HG02571 (cell line): ENCODE results near the gene PSMG3.

Source experiments
- ATAC-seq: cut with Tn5 transposase; IDR thresholded peaks from one replicate; pipeline ENCODE4 v1.9.1; 2021; ENCODE audit warnings: mild to moderate bottlenecking, moderate library complexity; ENCODE audit not compliant: unreplicated experiment

The PSMG3 gene

GRCh38 chr7:1580422-1581030 is 10.7 kb upstream of the PSMG3 start:
- no peak for ATAC-seq

GRCh38 chr7:1579481-1580421 is 9.9 kb upstream of the PSMG3 start:
- ATAC-seq, result no peak

GRCh38 chr7:1578513-1578912 is 8.7 kb upstream of the PSMG3 start:
- ATAC-seq, result no peak

- no peak for ATAC-seq
Measured at GRCh38 chr7:1576521-1577253, 6.9 kb upstream of the PSMG3 start.

- ATAC-seq, result no peak
Measured at GRCh38 chr7:1575809-1576208, 6.0 kb upstream of the PSMG3 start.

GRCh38 chr7:1572111-1572822 is 2.4 kb upstream of the PSMG3 start:
- ATAC-seq, result no peak

- ATAC-seq, result no peak
Measured at GRCh38 chr7:1569440-1569832, 396 bp downstream of the PSMG3 start.

GRCh38 chr7:1569016-1569415 is 816 bp downstream of the PSMG3 start:
- ATAC-seq, result no peak

GRCh38 chr7:1567896-1568510 is 1.8 kb downstream of the PSMG3 start:
- no peak for ATAC-seq

- ATAC-seq, result no peak
Measured at GRCh38 chr7:1567049-1567771, 2.6 kb downstream of the PSMG3 start.

- ATAC-seq, result no peak
Measured at GRCh38 chr7:1566687-1567048, 3.2 kb downstream of the PSMG3 start.

- no peak for ATAC-seq
Measured at GRCh38 chr7:1564603-1565022, 5.2 kb downstream of the PSMG3 start.

- no peak for ATAC-seq
Measured at GRCh38 chr7:1563981-1564602, 5.7 kb downstream of the PSMG3 start.

GRCh38 chr7:1562597-1563051 is 7.2 kb downstream of the PSMG3 start:
- no peak for ATAC-seq

- no peak for ATAC-seq
Measured at GRCh38 chr7:1562116-1562515, 7.7 kb downstream of the PSMG3 start.

- no peak for ATAC-seq
Measured at GRCh38 chr7:1561036-1561940, 8.5 kb downstream of the PSMG3 start.

- no peak for ATAC-seq
Measured at GRCh38 chr7:1560620-1561031, 9.2 kb downstream of the PSMG3 start.
